HepG2 (cell line): ENCODE data around the gene POC1A. TPM values are rescaled to one million over a fixed set of nuclear protein-coding genes. Genes with fewer than 3 reads are reported as not detected.

Source experiments
- AHR ChIP-seq: IDR thresholded peaks from 2 replicates; pipeline ENCODE4 v1.6.1; 2018; ENCODE audit warnings: missing genetic modification reagents, missing compliant biosample characterization
- DRAP1 ChIP-seq: IDR thresholded peaks from 2 replicates; pipeline ENCODE4 v1.6.1; 2016; ENCODE audit warnings: missing genetic modification reagents, missing compliant biosample characterization
- ELF4 ChIP-seq: sonication (generic); formaldehyde crosslinking; IDR thresholded peaks from 2 replicates; pipeline ENCODE4 v1.5.0; 2020; ENCODE audit warnings: missing genetic modification reagents, mild to moderate bottlenecking, moderate library complexity, borderline replicate concordance
- FOXO4 ChIP-seq: sonication (generic); formaldehyde crosslinking; conservative IDR thresholded peaks from 2 replicates; pipeline ENCODE4 v1.8.1; 2023; ENCODE audit warnings: missing genetic modification reagents
- GPBP1L1 ChIP-seq: sonication (generic); formaldehyde crosslinking; IDR thresholded peaks from 2 replicates; pipeline ENCODE4 v1.5.0; 2020; ENCODE audit warnings: mild to moderate bottlenecking, missing genetic modification reagents
- IRX3 ChIP-seq: sonication (generic); formaldehyde crosslinking; IDR thresholded peaks from 2 replicates; pipeline ENCODE4 v1.8.1; 2023; ENCODE audit warnings: mild to moderate bottlenecking, low read depth, missing genetic modification reagents, borderline replicate concordance
- KDM5A ChIP-seq: fragments of 200-600 bp; sonication (generic); IDR thresholded peaks from 2 replicates; pipeline ENCODE4 v1.7.0; 2018; ENCODE audit warnings: antibody characterized with exemption, mild to moderate bottlenecking, low read length, borderline replicate concordance
- KDM6A ChIP-seq: IDR thresholded peaks from 2 replicates; pipeline ENCODE4 v1.6.1; 2016; ENCODE audit warnings: low read depth
- NFKBIZ ChIP-seq: IDR thresholded peaks from 2 replicates; pipeline ENCODE4 v1.6.1; 2018; ENCODE audit warnings: missing genetic modification reagents, missing compliant biosample characterization
- SAP130 ChIP-seq: IDR thresholded peaks from 2 replicates; pipeline ENCODE4 v1.6.1; 2016; ENCODE audit warnings: low read depth
- SUZ12 ChIP-seq: fragments of 150-350 bp; IDR thresholded peaks from 2 replicates; pipeline ENCODE4 v1.6.1; 2014; ENCODE audit warnings: low read depth, low read length
- ZNF432 ChIP-seq: sonication (generic); formaldehyde crosslinking; IDR thresholded peaks from 2 replicates; pipeline ENCODE4 v1.5.0; 2020; ENCODE audit warnings: missing genetic modification reagents, mild to moderate bottlenecking, borderline replicate concordance
- ZNF558 ChIP-seq: sonication (generic); formaldehyde crosslinking; IDR thresholded peaks from 2 replicates; pipeline ENCODE4 v1.9.0; 2022; ENCODE audit warnings: mild to moderate bottlenecking, missing genetic modification reagents, borderline replicate concordance
- ZNF816 ChIP-seq: sonication (generic); formaldehyde crosslinking; IDR thresholded peaks from 2 replicates; pipeline ENCODE4 v1.8.0; 2022; ENCODE audit warnings: missing genetic modification reagents, mild to moderate bottlenecking, borderline replicate concordance
- polyA plus RNA-seq, 8 experiments: library from polyadenylated mRNA; depleted of rRNA in 3 of 8; stranded (reverse) in 7 of 8; unstranded in 1 of 8; fragments of >200 nt; fragmentation: Illumina TruSeq in 4 of 8; extraction: Trizol in 4 of 8; gene quantifications; 2 replicates each; pipeline versions ENCODE4 v1.2.1 to v1.2.3, GENCODE V29; 2011 to 2016; ENCODE audit warnings: low read depth in 4 of 8, missing spikeins in 1 of 8, mixed read lengths in 1 of 8; ENCODE audit not compliant: insufficient read depth in 1 of 8
- total RNA-seq, 5 experiments: library from RNA; depleted of rRNA; stranded (reverse); fragments of >200 nt; fragmentation: Illumina TruSeq; extraction: Trizol; gene quantifications; 2 replicates each; pipeline ENCODE4 v1.2.3, GENCODE V29; 2016; ENCODE audit warnings: low read depth in 1 of 5

Gene POC1A
- total and polyA plus RNA-seq, 2 of the 13 experiments (the other 11 are each of a cell fraction or from before 2014, with no cell fraction given), result 14.6 to 20.0 TPM

- TF ChIP-seq ZNF558 (no peak), ZNF432 (CRISPR knock-in tag) (no peak), ZNF816 (no peak), KDM6A (CRISPR knock-in tag) (no peak), FOXO4 (no peak), NFKBIZ (CRISPR knock-in tag) (no peak), AHR (CRISPR knock-in tag) (no peak), IRX3 (CRISPR knock-in tag) (no peak), SAP130 (peak; percentile 60), DRAP1 (CRISPR knock-in tag) (peak; percentile 54; the same call in 1 of the 2 replicates), KDM5A (no peak), GPBP1L1 (CRISPR knock-in tag) (no peak), SUZ12 (no peak), ELF4 (no peak)
These were observed 26.0 kb downstream of the POC1A start (continued) for GRCh38 chr3:52128118-52128683.
